Stimulated activated CD8-positive, alpha-beta memory T cell treated with anti-CD3 and anti-CD28 coated beads, Interleukin-12 subunit alpha, Interleukin-12 subunit beta, amount 100 ng/mL, for 24 hours (primary cell): Measurements from ENCODE around the gene FOXN1.

ENCODE experiments used
- DNase-seq: peaks from one replicate; pipeline ENCODE4 v3.0.0-alpha.2; 2020; ENCODE audit errors: extremely low read depth

The FOXN1 gene

DNA sequence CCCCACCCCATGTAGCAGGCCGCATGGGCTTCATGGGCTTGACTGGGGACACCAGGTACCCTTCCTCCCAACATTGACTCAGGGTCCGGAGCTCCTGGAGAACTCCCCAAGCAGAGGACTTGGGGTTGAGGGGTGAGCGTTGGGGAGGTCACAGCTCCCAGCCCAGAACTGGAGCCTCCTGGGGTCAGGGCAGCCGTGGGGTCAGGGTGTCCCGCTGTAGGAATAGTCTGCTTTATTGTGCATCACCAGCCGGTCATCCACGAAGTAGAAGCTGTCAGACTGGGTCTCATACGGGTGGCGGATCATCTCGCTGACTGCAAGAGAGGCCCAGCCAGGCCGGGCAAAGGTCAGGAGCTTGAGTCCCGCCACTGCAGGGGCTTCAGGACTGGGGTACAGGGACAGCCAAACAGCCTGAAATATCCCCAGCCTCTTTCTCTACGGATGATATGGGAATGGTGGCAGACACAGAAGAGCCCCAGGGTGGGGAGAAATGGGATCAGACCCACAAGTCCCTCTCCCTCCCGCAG, 41.0 kb downstream of the FOXN1 start:
- DNase-seq = no peak

DNA sequence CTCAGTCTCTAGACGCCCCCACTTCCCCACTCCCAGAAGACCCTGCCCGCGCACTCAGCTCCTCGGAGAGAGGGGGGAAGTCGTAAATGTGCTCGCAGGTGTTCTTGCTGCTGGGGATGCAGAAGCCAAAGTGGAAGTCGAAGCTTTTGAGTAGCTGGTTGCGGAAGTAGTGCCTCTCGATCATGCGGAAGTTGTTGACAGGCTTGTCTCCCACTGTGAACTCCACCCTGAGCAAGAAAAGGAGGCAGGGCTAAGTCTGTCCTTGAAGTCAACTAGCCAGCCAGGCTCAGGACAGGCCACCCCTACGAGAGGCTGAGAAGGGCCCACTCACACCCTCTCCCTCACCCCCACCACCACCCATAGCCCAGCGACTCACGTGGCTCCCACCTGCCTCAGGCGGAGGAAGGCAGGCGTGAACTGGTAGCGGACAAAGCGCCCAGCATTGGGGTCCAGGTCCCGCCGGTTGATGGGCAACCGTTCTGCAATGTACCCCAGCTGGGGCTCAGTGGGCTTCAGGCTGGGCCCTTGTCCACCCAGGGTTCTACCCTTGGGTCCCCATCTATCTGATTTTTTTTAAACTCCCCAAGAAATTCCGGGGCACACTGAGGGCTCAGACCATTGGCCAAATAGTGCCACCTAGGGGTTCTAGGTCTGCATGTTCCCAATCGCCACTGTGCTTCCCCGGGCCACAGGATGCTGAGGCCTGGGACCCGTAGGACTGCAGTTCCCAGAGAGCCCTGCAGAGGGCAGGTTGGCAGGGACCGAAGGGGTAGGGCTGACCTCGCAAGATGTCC, 41.7 kb downstream of the FOXN1 start:
- no peak for DNase-seq

DNA sequence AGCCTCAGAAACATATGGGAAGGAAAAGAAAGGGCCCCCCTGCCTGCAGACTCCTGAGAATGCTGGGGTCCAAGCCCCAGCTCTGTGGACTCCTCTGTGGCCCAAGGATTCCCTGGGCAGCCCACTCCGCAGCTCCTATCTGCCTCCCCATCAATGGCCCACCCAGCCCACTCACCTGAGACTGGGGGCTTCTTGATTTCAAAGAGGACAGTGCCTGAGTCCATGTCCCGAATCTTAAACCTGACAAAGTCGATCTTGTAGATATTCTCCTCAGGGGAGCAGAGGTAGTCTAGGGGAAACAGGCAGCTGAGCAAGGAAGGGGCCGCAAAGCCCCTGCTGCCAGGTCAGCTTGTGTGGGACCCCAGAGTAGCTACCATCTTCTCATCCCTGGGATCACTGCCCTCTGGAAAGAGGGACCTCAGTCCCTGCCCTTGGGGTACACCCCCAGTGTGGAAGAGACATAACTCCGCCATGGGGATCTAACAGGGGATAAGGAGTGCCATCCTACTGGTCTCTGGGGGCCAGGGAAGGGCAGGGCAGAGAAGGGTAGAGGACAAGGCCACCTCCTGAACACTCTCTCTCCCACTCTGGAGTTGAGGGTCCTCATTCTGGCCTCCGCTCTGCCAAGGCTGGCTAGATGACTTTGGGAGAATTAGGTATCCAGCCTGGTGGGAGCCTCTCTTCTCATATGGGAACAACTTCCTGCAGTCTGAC, 42.4 kb downstream of the FOXN1 start:
- DNase-seq = no peak

DNA sequence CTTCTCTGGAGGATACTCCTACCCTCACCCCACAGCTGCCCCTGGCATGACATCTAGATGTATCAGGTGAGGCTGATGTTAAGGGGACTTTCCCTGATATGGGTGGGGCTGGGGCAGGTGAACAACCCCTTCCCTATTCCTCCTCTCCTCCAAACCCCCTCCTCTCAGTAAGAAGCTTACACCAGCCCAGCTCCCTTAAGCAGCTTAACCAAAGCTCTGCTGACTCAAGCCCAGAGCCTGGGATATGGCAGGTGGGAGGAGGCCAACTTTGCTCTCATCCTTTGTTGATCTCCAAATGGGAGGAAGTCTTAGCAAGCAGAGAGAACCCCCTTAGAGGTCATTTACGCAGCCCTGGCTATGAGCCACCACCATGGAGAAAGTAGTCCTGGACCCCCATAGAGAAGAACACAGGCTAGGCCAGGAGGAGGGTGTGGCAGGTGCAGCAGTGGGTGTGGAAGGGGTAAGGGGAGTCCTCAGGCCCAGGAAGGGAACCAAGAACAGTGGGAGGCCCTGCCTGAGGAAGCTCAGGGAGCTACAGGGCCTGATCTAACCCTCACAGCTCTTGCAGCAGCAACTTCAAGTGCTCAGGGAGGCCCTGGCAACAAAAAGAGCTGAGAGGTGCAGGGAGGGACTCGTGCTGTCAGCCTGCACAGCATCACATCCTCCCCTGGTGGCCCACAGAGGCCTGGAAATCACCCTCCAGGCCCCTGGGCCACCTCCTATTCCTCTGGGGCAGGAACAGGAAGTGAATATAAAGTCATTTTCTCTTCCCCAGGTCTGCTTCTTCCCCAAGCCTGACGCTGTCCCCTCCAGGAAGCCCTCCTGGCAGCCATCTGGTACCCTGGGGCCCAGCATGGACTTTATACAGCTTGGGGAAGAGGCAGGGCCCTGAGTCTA, 43.3 kb downstream of the FOXN1 start:
- no peak for DNase-seq

DNA sequence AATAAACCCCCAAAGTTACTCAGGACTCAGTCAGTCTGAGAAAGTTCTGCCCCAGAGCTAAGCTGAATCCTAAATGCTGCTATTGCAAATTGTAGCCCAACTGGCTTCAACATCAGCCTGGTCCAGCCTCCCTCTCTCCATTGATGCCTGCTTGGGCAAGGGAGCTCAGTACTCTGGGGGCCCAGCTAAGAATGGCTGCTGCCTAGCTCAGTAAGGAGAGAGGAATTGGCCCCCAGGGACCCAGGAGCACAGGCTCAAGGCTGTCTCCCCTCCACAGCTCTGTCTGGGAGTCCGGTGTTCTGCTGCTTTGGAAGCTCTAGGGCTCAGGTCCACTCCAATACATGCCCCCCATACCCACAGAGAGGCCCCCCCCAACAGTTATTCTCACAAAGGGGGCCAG, 44.7 kb downstream of the FOXN1 start:
- DNase-seq = no peak

DNA sequence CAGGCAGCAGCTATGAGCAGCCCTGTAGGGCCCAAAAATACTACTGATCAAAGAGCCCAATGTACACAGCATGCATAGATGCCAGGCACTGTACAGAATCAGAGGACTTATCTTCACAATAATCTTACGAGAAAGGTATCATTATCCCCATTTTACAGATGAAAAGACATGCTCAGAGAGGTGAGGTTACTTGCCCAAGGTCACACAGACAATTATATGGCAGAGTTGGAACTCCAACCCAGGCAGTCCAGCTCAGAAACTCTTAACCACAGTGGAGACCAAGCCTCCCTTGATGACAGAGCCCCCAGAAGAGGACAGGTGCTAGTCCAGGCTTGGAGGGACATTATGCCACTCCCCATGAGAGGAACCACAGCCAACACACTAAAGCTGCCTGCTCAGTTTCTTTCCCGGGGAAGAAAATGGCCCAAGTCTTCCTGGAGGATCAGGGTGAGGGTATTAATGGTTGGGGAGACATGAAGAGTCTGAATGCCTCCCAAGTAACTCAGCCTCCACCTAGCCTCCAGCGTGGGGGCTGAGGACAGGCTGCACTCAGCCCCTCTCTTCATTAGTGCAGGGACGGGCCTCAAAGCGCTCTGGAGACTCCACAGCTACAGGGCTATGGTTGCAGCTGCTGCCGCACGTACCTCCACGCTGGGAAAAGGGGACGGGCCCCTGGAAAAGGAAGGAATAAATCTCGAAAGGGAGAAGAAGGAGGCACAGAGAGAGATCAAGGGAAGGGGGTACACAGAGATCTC, 45.5 kb downstream of the FOXN1 start:
- no peak for DNase-seq

DNA sequence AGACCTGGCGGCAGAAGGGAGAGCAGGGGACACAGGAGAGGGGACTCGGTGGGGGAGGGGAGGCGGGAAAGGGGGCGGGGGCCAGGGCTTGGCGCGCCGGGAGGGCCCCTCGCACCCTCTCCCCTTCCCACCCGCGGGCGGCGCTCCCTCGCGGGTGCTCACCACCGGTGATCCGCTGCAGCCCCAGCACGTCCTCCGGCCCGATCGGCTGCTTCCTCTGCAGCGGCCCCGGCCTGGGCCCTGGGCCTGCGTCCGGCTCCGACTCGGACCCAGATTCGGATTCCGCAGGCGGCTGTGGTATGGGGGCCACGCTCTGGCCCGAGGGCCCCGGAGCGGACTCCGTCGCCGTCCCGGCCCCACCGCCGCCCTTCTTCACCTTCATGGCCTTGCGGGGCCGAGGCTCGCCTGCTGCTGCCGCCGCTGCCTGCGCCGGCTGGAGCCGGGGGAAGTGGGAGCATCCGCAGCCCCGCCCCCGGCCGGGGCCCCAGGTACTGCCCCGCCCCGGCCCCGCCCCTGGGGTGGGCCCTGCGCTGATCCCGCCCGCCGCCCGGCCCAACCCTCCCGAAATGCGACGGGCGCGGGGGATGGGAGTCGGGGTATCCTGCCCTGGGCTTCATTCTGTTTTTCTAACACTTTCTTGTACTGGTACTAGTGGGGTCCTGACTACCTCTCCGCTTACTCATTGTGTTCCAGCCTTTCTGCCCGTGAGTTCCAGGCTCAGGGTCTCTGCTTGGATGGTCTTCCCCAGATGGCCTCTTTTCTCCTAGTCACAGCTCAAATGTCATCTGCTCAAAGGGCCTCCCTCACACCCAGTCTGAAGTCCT, 46.2 kb downstream of the FOXN1 start, which contains the start of gene UNC119:
Gene UNC119 (minus strand): TSS at position 449 of the 824 bp plus-strand sequence. CDS start 67 bp downstream, at position 382.
- DNase-seq = peak; percentile 37

DNA sequence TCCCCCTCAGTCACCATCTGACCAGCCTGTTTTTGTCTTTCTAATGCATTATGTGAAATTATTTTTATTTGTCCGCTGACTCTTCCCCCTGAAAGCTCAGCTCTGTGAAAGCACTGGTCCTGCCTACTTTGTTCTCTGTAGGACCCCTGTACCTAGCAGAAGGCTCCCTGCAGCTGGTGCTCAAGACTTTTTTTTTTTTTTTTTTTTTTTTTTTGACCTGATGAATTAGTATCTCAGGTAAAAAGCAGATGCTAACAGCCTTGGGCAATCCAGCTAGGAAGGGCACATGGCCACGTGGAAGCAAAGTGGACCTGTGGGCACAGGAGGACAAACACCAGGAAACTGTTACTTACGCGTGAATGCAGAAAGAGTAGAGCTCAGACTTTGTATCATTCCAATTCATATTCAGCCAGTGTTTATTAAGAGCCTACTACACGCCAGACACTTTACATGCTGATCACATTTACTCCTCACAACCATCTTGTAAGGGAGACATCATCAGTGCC, 46.9 kb downstream of the FOXN1 start:
- DNase-seq = no peak

DNA sequence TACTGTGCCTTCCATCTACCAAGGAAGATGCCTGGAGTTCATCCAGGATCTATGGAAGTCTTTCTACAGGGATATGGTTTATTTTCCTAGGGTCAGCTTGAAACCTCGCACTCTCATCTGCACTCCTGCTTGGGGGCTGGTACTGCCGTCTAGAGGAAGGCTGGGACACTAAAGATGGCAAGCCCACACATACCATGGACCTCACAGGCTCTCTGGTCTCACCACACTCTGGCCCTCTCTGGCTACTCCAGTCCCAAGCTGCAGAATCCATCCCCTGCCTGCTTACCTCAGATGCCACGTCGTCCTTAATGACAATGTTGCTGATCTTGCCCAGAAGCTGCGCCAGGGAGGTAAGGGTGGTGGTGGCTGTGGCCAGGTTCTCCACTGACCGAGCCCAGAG, 48.4 kb downstream of the FOXN1 start:
- DNase-seq = no peak

DNA sequence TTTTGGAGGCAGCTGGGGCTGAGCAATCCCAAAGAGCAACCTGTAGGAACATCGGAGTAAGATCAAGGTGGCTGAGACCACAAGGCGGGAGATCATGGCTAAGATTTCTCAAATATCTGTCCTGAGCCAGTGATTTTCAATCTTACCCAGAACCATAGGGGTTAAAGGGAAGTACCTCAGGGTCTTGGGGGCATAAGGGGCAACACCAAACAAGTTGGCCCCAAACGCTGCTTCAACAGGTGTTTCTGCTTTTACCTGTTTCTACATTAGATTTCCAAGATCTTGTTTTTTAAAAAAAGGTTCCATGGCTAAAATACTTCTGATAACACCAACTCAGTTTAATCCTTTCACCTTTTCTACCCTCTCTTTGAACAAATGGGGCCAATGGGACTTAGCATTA, 48.9 kb downstream of the FOXN1 start:
- no peak for DNase-seq

DNA sequence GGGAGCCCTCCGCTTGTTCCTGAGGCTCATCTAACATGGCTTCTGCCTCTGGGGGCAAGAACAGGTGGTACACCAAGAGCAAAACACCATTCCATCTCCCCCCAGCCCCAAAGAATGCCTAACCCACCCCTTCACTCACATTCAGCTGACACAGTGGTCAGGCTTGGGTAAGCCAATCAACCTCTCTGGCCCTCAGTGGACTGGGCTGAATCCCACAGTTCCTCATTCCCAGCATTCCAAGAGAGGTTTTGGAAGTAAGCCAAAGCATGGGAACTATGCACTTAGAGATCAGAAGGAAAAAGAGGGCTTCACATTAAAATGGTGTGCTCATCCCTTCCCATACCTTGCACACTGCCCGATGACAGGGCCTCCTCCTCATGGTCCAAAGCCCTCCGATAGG, 57.3 kb downstream of the FOXN1 start:
- DNase-seq = no peak

DNA sequence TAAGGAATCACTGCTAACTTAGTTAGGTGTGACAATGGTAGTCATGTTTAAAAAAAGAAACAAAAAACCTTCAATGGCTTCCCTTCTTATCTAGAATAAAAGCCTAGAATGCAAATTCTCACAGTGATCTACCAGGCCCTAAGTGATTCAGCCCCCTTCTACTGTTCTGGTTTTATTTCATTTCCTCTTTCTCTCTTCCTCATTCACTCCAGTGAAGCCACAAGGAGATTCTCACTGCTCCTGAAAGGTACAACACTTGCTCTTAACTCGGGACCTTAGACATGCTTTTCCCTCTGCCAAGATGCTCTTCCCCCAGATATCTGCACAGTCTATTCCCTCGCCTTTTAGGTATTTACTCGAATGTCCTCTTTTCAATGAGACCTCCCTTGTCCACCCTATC, 61.5 kb downstream of the FOXN1 start:
- DNase-seq = no peak

DNA sequence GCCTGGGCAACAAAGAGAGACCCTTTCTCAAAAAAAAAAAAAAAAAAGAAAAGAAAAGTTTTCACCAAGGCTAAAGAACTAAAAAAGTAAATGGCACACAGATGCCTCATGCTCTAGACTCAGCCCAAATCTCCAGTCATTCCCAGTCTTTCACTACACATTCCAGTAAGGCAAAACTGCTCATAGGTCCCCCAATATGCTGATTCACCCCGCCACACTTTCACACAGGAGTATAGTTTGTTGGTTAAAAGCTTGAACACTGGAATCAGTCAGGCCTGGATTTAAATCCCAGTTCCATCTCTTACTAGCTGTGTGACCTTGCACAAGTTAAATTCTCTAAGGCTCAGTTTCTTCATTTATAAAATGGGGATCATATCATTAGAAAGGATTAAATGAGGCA, 63.3 kb downstream of the FOXN1 start:
- no peak for DNase-seq

DNA sequence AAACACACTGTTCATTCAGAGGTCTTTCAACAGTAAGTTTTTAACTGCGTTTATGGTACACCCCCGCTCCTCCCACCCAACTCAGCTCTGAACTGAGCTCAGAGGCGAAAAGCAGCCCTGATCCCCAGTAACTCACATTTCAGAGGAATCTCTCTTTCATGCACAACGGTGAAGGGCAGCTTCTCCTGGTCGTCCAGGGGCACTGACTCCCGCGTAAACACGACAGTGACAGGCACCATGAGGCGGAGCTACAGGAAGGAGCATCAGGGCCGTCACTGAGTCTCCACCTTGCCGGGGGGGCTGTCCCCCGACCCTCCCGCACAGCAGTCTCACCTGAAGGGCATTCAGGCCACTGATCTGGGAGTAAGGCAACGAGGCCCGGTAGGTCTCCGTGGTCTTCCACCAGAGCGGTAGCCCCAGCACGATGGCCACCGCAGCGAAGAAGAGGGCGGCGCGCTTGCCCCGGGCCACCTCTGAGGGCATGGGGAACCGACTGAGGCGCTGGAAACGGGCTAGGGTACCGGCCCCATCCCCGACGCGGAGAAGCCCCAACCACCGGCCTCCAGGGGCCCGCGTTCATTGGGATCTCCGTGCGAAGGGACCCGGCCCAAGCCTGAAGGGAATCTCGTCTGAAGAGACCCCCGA, 64.7 kb downstream of the FOXN1 start:
- no peak for DNase-seq

DNA sequence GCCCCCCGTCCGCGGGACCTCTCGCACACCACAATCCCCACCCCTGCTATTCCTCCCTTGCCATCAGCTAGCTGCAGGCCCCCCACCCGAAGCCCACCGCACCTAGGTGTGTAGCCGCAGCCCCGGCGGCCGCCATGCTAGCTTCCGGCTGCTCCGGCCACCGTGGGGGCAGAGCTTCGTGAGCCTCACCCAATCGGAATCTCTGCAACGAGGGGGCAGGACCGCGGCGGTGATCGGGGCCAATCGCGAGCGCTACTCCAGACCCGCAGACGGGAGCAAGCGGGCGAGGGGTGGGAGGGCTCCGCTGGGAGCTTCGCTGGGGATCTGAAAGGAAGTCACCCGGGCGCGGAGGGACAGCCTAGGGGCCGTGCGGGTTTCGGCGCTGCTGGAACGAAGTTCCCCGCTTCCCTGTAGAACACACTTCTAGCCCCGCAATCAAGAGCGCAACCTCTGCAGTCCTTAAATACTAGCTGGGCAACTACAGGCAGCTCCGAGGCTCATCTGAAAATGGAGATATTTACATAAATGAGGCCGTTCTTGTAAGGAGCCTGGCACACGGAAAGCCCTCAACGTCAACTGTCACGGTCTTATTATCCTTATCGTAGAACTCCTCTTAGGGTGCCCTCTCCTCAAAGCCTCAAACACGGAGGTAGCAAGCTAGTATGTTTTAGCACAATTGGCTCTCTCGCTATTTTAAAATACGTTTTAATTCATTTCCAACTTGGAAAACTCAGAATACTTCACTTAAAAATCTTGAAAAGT, 65.4 kb downstream of the FOXN1 start, which contains the start of gene PIGS:
Gene PIGS (minus strand): TSS at position 164 of the 762 bp plus-strand sequence. CDS start 28 bp downstream, at position 136.
- peak; percentile 82 for DNase-seq

DNA sequence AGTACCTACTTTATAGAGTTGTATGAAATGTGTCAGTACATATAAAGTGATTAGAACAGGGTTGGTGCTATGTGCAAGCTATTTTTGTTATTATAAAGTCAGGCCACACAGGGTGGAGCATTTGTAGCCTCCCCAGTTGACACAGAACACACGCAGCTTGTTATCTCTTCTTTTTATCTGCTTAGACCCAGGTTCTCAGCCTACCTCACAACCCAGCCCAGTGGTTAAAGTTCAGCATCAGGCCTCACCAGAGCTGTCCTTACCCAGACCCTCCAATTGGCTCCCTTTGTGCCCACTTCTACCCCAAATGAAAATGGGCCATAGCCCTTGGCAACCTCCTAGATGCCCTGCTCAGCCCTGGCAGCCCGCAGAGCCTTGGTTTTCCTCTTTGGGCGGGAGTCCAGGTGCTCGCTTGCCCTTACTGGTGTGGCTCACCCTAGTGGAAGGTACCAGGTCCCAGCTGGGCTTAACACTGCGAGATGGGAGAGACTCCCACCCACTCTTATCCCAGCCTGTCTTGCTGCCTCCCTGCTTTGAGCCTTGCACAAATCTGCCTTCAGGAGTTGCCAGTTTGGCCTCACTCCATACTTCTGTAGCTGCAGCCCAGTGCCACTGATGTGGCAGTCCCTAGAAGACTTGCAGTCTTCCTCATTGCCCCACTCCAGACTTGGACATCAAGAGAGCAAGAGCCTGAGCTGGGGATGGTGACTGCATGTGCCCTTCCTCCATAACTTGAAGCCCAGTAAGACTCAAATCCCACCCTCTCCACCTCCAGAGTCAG, 66.3 kb downstream of the FOXN1 start:
- DNase-seq = no peak

DNA sequence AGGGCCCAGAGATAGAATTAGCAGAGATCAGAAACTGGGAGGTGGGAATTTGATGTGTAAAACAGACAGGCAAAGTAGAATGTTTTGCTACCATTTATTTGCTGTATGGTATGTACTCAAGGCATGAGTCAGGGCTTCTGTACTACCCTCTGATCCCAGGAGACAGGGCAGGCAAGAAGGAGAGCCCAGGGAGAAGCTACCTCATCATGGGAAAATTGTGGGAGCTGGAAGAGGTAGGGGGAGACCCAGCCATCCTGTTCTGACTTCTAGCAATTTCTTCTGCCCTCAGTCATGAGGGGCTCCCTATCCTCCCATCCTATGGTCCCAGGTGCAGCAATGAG, 66.9 kb downstream of the FOXN1 start:
- DNase-seq = no peak

DNA sequence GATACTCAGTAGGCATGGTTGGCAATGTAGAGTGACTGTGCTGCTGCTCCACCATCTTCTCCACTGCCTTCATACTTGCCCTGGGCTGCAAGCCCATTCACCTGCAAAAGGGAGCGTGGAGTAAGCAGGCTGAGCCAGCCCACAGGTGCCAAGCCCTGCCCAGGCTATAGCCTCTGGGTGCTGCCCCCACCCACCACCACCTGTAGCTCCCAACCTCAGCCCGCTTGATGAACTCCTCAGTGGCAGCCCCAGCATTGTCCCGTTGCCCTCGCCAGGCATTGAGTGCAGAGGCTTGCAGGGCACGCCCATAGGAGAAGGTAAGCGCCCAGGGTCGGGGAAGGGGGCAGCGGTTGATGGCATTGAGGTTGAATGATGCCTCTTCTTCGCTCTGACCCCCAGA, 67.4 kb downstream of the FOXN1 start:
- DNase-seq = no peak
